ENCODE results near the gene LPIN2.

Gene LPIN2

GRCh38 chr18:2965797-2966196 is 47.1 kb downstream of the LPIN2 start:
- no peak overlapping the region for H3K4me3 ChIP-seq (ENCODE audit: low read depth, low read length)
- TF ChIP-seq CTCF (IDR thresholded peaks at IDR 0.05; ENCODE audit: borderline replicate concordance, insufficient read depth, low read depth, low read length), result no peak

GRCh38 chr18:2964361-2965010 is 48.5 kb downstream of the LPIN2 start:
- no peak for TF ChIP-seq CTCF (IDR thresholded peaks at IDR 0.05; ENCODE audit: borderline replicate concordance, insufficient read depth, low read depth, low read length)
- no peak overlapping the region for H3K4me3 ChIP-seq (ENCODE audit: low read depth, low read length)

Data from GM12875 (cell line).